Embryonic facial prominence (tissue), 1 donor: ENCODE data around the gene BMP2.

Experiments used
- DNase-seq: peaks from one replicate; pipeline ENCODE4 v3.0.0-alpha.2; 2016; ENCODE audit errors: extremely low spot score

Gene BMP2

DNA sequence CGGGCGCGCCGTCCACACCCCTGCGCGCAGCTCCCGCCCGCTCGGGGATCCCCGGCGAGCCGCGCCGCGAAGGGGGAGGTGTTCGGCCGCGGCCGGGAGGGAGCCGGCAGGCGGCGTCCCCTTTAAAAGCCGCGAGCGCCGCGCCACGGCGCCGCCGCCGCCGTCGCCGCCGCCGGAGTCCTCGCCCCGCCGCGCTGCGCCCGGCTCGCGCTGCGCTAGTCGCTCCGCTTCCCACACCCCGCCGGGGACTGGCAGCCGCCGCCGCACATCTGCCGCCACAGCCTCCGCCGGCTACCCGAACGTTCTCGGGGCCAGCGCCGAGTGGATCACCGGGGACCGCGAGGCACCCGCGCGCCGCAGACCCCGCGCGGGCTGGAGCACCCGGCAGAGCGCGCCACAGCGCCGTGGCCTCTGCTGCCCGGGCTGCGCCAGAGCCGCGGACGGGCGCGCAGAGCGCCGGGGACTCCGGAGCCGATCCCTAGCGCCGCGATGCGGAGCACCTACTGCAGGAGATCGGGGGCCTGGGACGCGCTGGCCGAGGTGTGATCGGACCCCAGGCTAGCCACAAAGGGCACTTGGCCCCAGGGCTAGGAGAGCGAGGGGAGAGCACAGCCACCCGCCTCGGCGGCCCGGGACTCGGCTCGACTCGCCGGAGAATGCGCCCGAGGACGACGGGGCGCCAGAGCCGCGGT lies at the start of gene BMP2:
Gene BMP2, plus strand, starts transcription at position 151 of the 692 bp plus-strand sequence. CDS start 2,441 bp downstream, outside the sequence.
- DNase-seq: no peak

DNA sequence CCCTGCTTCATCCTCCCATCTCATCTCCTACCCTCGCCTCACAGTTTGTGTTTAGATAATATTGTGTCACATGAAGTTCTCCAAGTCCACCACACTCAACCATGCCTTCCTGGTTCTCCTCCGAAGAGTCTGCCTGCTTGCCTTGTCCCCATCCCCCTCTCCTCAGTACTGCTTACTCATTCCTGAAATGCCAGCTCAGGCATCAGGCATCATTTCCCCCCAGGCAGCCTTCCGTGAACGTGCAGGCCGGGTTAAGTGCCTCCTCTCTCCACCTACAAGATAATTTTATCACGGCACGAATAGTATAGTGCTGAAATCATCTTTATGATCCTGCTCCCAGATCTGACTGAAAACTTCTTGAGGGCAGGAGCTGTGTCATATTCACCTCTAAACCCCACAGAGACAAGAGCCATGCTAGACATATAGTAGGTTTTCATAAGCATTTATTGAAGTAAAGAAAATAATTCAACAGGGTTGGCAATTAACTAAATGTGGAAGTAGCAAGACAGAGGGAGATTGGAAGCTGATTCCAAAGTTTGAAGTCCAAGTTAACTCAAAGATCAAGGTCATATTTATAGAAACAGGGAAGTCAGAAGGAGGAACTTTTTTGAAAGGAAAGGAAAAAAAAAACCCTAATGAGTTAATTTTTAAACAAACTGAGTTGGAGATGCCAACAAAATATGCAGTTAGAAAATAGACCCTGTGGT lies 48.7 kb upstream of the BMP2 start:
- DNase-seq: no peak

DNA sequence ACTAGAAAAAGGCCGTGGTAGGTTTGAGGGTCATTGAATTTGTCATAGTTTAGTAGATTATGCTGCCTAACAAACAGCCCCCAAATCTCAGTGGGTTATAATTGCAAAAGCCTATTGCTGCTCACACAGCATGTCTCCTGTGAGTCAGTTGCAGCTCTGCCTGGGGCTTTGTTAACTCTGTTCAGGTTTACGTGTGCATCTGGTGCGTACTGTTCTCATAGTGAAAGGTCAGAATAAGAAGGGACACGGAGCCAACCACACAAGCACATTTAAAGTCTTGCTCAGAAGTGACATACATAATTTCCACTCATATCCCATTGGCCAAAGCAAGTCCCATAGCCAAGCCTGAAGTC lies 48.1 kb upstream of the BMP2 start:
- no peak for DNase-seq

DNA sequence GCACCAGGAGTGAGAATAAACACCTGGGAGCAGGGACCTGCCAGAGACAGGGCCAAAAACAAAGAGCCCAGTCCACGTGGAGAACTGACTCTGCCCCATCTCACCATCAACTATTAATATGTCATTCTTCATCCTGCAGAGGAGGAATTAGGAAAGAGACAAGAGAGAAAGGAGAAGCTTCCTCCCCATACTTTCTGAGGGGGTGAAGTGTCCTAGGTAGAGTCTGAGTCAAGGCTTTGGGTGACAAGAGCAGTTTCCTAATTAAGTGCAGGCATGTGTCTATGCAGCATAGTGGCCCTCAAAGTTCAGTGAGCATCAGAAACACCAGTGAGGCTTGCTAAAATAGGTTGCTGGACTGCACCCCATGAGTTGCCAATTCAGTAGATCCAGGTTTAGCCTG lies 40.7 kb upstream of the BMP2 start:
- DNase-seq: no peak

DNA sequence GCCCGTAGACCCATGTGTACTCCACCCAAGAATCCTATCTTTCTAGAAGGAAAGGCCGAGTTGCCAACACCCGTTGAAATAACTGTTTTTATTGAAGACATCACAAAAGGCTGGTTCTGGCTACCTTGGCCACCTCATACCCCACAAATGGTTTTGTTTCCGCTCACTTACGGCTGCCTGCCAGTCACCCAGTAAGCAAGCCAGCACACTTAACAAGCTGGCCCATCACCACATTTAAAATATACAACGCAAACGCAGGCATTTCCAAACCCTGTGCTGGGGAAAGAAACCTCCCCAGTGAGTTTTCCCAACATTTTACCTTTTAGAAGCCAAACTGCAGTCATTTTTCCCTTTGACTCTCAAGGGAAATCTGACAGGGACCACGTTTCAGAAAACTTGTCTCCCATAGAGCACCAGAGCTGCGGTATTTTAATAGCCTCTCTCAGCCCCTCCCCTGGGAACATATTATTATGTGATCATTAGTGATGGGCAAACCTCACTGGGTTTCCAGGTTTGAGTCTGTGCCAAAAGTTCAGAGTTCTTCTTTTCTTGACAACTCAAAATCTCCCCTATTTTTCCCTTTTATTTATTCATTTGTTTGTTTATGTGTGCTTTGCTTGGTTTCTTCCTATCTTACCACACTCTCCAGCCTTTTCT lies 36.7 kb upstream of the BMP2 start:
- DNase-seq: no peak

DNA sequence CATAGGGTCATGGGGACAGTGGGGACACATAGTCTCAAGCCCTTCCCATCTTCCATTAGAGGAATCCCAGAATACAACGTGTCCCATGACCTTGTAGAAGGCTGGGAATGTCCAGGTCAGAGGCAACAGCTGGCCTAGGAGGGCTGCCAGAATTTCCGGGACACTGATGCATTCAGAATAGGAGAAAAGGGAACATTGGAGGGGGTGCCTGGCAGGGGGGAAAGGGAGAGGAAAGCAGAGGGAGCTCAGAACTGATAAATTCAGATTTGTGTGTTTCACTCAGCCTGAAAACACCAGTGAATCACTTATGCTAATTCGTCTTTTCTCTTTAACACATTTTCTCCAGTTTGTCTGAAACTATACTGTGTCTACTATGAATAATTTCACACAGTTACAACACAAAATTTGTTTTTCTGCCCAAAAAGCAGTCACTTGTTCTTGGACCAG lies 35.5 kb upstream of the BMP2 start:
- no peak for DNase-seq

DNA sequence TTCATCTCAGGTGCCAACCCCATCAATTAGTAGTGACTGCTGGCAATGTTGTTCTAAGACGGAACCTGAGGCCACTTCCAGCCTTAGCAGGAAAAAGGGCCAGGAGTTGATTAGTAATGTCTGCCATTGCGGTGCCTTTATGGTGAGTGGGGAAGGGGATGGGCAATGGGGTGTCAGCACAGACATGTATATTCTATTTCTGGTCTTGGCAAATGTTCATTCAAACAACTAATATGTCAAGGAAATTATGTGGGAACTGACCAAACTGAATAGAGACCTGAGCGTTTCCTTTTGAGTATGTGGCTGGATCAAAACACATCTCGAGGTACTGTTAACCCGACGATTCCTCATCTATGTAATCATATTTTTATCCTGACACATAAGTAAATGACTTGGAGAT lies 34.6 kb upstream of the BMP2 start:
- no peak for DNase-seq

DNA sequence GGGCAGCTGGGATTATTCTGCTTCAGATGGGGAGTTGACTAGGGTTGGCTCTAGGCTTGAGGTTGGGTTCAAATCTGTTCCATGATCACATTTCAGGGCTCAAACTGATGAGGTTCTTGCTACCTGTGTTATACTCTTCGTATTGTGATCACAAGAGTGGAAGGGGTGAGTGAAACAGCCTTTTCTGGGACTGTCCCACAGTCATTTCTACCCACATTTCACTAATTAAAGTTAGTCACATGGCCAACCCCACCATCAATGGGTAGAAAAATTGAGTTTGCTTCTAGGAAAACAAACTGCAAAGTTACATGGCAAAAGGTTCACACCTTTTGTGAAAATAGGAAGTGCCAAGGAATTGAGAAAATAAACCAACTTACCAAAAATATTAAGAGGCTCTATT lies 33.5 kb upstream of the BMP2 start:
- DNase-seq: no peak

DNA sequence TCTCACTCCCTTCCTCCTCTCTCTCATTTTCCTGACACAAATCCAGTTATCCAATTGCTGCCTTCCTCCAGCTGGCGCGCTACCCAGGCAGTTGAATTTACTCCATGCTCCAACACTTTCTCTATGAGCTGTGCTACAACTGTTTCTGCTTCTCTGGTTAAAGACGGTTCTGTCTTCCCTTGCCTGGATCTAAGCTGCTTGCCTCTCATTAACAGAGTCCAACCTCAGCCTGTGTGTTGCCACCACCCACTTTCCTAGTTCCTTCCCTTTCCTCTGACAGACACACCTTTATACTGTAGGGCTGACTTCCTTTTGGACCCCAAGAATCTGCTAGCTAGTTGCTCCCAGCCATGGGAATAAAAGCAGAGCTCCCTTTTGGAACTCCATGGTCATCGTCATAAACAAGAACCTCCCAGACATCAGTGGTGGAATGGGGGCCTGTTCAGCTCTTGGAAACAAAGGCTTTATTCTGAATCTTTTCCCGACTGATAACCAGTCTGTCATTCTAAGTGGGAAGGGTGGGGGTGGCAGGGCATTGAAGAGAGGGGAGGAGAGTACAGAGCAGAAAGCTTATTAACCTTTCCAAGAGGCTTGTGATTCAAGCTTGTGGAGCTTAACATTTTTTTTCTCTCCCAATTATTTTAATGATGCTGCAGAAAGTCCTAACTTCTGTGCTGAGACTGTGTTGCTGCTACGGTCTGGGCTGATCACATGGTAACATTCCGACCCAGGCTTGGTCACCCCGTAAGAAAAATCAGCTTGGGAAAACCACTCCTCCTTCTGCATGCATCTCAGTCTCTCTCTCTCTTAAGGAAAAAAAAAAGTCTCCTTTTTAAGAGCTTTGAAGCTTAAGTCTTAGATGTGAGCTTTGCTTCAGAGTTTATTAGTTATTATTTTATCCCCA lies 31.3 kb upstream of the BMP2 start:
- no peak for DNase-seq

DNA sequence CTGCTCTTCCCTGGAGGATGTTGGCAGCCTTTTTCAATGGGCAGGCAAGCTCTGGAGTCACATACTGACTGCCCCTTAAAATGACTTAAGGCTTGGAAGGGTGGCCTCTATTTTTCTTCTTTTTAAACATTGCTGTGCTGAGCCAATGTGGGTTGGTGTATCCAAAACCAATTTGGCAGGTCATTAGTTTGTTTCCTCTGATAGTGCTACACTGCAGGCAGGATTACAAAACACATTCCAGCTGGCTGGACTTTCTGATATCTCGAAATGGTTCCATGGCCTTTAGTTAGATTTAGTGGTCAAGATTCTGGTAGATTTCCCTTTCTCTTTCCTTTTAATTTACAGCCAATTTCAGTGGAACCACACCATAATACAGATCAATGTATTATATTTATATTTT lies 28.1 kb upstream of the BMP2 start:
- DNase-seq: no peak

DNA sequence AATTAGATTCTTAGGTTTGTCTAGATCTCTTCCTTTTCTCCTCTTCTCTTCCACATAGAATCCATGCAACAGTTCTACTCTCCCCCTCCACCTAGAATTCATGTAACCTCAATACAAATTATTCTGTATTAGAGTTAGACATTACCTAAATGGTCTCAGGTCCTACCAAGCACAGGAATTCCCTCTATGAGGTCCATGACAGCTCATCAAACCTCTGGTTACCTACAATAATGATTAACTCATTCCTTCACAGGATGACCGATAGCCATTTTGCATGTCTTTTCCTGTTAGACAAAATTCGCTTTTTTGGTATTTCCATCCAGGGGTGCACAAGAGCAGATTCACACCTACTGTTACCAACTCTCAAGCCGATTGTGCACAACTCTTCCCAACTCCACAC lies 27.4 kb upstream of the BMP2 start:
- DNase-seq: no peak

DNA sequence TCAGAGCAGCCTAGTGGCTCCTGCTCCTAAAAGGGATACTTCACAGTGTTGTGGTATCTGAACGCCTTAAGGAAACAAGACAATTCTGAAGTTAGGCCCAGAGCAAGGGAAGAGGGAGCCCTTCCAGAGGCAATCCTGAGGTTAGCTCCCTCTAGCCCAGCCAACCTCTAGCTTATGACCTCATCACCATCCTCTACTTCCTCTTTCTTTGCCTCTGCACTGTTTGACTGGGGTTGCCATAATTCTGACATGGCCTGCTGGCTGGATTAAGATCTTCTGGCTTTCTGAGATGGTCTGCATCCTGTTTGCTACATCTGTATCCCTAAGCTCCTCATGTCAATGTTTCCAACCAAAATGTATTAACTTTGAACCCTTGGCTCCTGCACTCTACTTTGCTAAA lies 23.3 kb upstream of the BMP2 start:
- DNase-seq: no peak

DNA sequence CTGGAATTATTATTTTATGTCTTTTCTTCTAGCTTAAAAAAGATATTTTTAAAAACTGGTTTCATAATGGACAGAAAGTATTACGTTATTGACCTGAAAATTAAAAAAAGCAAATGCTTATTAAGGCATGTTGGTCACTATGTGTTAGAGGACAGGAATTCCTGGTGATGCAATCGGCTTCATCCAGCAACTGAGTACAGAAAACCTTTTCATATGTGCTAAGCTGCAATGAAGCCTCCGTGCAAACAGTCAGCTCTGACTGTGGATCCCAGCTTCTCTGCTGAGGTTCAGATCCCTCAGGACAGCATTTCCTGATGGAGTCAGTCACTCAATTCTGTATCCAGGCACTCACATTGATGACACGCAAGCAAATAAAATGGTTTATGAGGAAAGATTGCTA lies 22.7 kb upstream of the BMP2 start:
- no peak for DNase-seq

DNA sequence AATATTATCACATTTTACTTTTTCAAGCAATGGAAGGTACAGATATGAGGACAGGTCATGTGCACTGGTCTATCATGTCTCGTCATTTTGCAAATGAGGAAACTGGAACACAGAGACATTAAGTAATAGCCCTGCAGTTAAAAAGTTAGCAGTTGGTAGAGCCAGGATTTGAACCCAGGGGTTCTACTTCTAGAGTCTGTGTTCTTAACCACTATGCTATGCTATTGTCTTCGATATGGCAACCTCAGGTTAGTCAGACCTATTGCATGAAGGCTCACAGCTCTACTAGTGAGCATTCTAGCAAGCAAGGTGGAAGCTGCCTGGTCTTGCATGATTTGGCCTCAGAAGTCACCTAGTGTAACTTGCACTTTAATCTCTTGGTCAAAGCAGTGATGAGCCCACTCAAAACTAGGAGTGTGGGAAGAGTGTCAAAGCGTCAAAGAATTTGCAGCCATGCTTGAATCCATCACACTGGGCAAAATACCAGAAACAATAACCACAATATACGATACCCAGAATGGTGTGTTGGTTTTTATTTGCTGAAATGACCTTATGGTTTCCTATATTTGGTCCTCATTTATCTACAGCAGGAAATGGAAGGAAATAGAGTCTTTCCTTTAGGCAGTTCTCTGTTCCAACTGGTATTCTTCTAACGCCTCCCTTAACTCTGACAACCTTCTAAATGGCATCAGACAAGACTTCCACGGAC lies 20.4 kb upstream of the BMP2 start:
- DNase-seq: no peak

DNA sequence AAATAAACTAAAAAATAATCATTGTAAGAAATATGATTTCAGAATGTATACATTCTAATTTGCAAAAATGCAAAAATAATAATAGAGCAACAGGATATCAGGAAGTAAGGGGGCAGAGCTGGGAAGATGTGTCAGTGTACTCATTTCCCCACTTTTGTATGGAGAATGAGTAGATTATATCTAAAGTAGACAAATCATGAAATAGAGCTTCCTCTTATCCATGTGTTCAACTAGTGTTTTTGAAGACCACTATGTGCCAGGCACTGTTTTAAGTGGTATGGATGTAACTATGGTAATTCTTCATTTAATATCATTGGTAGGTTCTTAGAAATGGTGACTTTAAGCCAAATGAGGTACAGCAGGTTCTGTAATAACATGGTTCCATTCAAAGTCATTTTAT lies 17.0 kb upstream of the BMP2 start:
- DNase-seq: no peak

DNA sequence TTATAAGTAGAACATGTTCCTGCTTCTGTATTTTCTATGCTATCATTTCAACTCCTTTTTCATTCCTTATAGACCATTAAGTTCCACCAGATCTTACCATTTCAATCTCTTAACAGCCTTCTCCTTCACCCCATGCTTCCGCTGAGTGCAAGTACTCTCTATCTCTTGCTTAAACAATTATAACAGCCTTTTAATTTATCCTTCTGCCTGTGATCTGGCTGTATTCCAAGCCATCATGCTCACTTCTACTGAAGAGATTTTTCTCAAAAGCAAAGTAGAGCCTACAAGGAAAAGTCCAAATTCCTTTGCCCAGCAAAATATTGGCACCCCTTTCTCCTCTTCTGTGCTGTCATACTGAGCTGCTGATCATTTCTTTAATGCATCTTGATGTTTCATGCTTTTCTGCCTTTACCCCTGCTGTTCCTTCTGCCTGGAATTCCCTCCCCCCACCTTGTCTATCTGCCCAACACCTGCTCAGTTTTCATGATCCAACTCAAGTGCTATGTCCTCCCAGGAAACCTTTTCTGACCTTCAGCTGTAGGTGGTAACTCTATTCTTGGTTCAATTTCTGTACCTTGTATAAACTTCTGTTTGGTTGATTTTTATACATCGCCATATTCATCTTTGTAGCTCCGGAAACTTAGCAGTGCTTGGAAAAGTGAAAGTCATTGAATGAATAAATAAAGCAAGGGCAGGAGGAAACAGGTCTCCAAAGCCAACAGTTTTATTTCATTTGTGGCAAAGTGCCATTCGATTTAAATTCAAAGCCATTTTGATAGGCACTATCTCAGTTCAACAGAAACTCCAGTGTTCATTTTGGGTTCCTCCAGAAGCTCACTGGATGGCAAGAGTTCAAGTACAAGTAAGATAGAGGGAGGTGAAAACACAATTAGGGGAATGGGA lies 10.5 kb upstream of the BMP2 start:
- no peak for DNase-seq

DNA sequence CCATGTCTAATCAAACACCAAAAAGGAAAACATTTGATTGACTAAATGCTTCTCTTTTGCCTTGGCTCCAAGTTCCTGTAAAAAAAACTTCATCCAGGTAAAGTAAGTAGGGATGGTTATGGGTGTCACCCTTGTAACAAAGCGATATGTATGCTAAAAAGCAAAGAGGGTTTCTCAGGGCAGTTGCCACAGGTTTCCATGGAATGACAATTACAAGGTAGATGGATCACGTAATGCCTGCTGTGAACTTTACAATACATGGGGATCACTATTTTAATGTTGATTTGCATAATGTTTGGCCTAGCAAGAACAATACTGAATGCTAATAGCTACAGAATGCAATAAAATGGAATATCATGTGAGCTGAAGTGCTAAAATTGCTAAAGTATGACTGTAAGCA lies 2.9 kb upstream of the BMP2 start:
- no peak for DNase-seq

DNA sequence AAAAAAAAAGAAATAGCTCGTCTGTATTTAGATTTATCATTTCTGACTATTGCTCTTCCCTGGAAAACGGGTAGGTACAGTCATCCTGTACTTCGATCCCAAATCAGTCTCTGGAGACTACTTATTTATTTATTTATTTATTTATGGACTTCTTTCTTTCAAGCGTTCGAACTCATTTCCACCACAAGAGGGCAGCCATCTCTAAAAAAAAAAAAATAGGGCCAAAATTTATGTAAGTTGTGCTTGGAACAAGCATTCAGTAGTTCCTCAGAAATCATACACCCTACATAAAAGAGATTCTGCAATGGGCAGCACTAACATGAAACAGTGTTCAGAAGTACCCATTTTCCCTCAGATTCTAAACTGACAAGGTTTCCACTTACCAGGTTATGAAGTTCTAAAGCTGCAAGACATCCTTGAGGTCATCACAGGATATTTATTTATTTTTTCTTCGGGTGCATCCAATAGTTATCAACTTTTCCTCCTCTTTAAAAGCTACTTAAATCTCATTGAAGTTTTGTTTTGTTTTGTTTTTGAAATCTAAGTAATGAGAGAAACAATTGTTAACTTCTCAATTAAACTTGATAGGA lies 1.9 kb upstream of the BMP2 start:
- peak; percentile 67 for DNase-seq

DNA sequence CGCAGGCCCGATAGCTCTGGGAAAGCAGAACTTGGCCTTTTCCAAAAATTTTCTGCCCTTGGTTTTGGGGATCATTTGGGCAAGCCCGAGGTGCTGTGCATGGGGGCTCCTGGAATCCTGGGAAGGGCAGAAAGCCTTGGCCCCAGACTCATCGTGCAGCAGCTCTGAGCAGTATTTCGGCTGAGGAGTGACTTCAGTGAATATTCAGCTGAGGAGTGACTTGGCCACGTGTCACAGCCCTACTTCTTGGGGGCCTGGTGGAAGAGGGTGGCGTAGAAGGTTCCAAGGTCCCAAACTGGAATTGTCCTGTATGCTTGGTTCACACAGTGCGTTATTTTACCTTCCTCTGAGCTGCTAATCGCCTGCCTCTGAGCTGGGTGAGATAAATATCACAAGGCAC lies 1.1 kb upstream of the BMP2 start:
- DNase-seq: no peak

DNA sequence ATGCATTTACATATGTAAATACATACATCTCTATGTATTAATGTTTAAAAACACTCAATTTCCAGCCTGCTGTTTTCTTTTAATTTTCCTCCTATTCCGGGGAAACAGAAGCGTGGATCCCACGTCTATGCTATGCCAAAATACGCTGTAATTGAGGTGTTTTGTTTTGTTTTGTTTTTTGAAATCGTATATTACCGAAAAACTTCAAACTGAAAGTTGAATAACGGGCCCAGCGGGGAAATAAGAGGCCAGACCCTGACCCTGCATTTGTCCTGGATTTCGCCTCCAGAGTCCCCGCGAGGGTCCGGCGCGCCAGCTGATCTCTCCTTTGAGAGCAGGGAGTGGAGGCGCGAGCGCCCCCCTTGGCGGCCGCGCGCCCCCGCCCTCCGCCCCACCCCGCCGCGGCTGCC lies 355 bp upstream of the BMP2 start:
- DNase-seq: no peak
